Lower leg skin (tissue), 3 donors: ENCODE results near the gene TLR1.

Experiments
- CTCF ChIP-seq, 3 donors: fragments of 450-650 bp; IDR thresholded peaks; one replicate each; pipeline ENCODE4 v1.5.1; 2016; ENCODE audit warnings: antibody characterized with exemption in 3 of 3, mild to moderate bottlenecking in 3 of 3, moderate library complexity in 2 of 3
- POLR2A ChIP-seq, 2 donors: fragments of 450-650 bp; IDR thresholded peaks; one replicate each; pipeline ENCODE4 v1.6.1; 2016 to 2017; ENCODE audit warnings: antibody characterized with exemption in 2 of 2, mild to moderate bottlenecking in 1 of 2, moderate library complexity in 1 of 2

GRCh38 chr4:38791010-38791409 is 13.6 kb downstream of the TLR1 start:
- TF ChIP-seq CTCF (IDR thresholded peaks at IDR 0.05): no peak
- TF ChIP-seq POLR2A (IDR thresholded peaks at IDR 0.05): no peak
